ENCODE measurements around the gene OSBP2.

- TF ChIP-seq USF1 (IDR thresholded peaks at IDR 0.05): no peak
- TF ChIP-seq CEBPB (IDR thresholded peaks at IDR 0.05): no peak
Measured at GRCh38 chr22:30947173-30947815, 252.6 kb downstream of the OSBP2 start.

Measured in Ishikawa (cell line).